Measurements from ENCODE around the gene ZMYND15. TPM values are rescaled to one million over a fixed set of nuclear protein-coding genes. Genes with fewer than 3 reads are reported as not detected.

Gene ZMYND15
- total and polyA plus RNA-seq, 3 donors from 2014 or later: 23.7 to 78.7 (median 25.2) TPM

DNA sequence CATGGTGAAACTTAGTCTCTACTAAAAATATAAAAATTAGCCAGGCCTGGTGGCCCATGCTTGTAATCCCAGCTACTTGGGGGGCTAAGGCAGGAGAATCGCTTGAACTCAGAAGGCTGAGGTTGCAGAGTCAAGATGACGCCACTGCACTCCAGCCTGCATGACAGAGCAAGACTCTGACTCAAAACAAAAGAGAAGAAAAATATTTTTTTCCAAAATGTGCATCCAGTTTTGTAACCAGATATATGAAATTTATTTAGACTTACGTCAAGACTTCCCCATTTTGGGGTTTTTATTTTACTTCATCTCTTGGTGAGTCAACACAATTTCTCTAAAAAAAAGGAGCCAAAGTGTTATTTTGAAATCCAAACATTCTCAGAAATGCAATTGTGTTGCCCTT is 26.6 kb downstream of the ZMYND15 start:
- no peak overlapping the region for H3K4me3 ChIP-seq
- 84 to 88% methylated on average over 3 of the region's 3 CpGs for WGBS, 2 donors
- no peaks in the 10 kb centered on the region for H3K9me3 ChIP-seq
- no peaks in the 10 kb centered on the region for H3K4me1 ChIP-seq
- H3K36me3 ChIP-seq (ENCODE audit: low read depth, missing control alignments): no peaks in the 10 kb centered on the region
- H3K27ac ChIP-seq: peak overlapping the region in 1 of 2 donors; percentile 36
- intact Hi-C loops (cut with DNase I; ENCODE audit: low total_unique reads): no loop called here
- TF ChIP-seq, protein P1, sequence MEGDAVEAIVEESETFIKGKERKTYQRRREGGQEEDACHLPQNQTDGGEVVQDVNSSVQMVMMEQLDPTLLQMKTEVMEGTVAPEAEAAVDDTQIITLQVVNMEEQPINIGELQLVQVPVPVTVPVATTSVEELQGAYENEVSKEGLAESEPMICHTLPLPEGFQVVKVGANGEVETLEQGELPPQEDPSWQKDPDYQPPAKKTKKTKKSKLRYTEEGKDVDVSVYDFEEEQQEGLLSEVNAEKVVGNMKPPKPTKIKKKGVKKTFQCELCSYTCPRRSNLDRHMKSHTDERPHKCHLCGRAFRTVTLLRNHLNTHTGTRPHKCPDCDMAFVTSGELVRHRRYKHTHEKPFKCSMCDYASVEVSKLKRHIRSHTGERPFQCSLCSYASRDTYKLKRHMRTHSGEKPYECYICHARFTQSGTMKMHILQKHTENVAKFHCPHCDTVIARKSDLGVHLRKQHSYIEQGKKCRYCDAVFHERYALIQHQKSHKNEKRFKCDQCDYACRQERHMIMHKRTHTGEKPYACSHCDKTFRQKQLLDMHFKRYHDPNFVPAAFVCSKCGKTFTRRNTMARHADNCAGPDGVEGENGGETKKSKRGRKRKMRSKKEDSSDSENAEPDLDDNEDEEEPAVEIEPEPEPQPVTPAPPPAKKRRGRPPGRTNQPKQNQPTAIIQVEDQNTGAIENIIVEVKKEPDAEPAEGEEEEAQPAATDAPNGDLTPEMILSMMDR (IDR thresholded peaks at IDR 0.05): no peak
- TF ChIP-seq POLR2A (IDR thresholded peaks at IDR 0.05): no peak
- no peaks in the 10 kb centered on the region for H3K27me3 ChIP-seq
- no peak for DNase-seq

- Histone ChIP-seq H3K27me3 (no peaks in the 10 kb centered on the region), H3K36me3 (ENCODE audit: low read depth, missing control alignments) (no peaks in the 10 kb centered on the region), H3K27ac (no peak overlapping the region), H3K9me3 (no peaks in the 10 kb centered on the region), H3K4me3 (no peak overlapping the region), H3K4me1 (no peaks in the 10 kb centered on the region)
- TF ChIP-seq, protein P1 (IDR thresholded peaks at IDR 0.05): no peak
- no peak for TF ChIP-seq POLR2A (IDR thresholded peaks at IDR 0.05)
- no peak for DNase-seq
- intact Hi-C loops (cut with DNase I; ENCODE audit: low total_unique reads): no loop called here
- 77 to 92% methylated on average over 9 of the region's 9 CpGs for WGBS, 2 donors
Measured at GRCh38 chr17:4766723-4767122, 27.1 kb downstream of the ZMYND15 start.

DNA sequence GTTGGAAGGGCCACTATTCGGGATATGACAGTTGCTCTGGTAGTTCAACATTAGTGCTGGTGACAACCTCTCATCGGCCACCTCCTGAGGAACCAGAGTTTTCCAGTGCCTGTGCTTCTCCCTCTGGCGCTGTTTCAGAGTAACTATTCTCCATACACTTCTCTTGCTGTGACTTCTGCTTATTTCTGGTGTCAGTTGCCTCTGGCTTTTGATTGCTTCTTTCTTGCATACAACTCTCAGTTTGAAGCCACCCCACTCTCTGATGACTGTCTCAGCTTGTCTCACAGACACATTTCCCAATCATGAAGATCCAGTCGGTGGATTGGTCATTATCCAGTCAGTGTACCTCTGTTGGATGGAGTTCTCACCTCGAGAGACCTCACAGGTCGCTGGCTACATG is 28.7 kb downstream of the ZMYND15 start:
- DNase-seq: no peak
- 86 to 90% methylated on average over 6 of the region's 6 CpGs for WGBS, 2 donors
- Histone ChIP-seq H3K4me3 (no peak overlapping the region), H3K27ac (no peak overlapping the region), H3K36me3 (ENCODE audit: low read depth, missing control alignments) (no peaks in the 10 kb centered on the region), H3K27me3 (no peaks in the 10 kb centered on the region), H3K4me1 (no peaks in the 10 kb centered on the region), H3K9me3 (no peaks in the 10 kb centered on the region)
- TF ChIP-seq, protein P1 (IDR thresholded peaks at IDR 0.05): no peak
- no peak for TF ChIP-seq POLR2A (IDR thresholded peaks at IDR 0.05)
- intact Hi-C loops (cut with DNase I; ENCODE audit: low total_unique reads): no loop called here

DNA sequence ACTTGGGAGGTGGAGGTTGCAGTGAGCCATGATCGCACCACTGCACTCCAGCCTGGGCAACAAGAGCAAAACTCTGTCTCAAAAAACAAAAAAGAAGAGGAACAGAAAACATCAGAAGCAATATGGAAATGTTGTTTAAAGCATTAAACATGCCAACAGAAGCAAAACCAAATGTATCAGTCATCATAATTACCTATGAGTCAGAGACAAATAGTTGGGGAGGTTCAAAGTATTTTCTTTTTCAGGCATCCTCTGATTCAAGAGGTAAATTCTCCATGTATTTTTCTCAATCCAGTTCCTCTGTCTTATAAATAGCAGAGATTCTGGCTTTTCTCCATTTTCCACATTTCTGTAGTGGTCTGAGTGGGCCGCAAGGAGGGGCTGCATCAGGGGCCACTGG is 30.0 kb downstream of the ZMYND15 start:
- intact Hi-C loops (cut with DNase I; ENCODE audit: low total_unique reads): no loop called here
- no peak overlapping the region for H3K4me3 ChIP-seq

More for the DNA sequence above, 30.0 kb downstream of the ZMYND15 start:
- H3K27ac ChIP-seq: no peak overlapping the region
- no peak for DNase-seq
- WGBS, 2 donors: 83 to 87% methylated on average over 2 of the region's 2 CpGs
- H3K27me3 ChIP-seq: no peaks in the 10 kb centered on the region
- no peaks in the 10 kb centered on the region for H3K9me3 ChIP-seq
- no peaks in the 10 kb centered on the region for H3K36me3 ChIP-seq (ENCODE audit: low read depth, missing control alignments)
- TF ChIP-seq POLR2A (IDR thresholded peaks at IDR 0.05): no peak
- TF ChIP-seq, protein P1 (IDR thresholded peaks at IDR 0.05): no peak
- H3K4me1 ChIP-seq: no peaks in the 10 kb centered on the region
